22Rv1 (cell line): ENCODE measurements around the gene PREX1.

Source experiments
- H3K27ac ChIP-seq: fragments of 450-650 bp; 2 replicates; pipeline ENCODE4 v1.5.1; 2017
- CTCF ChIP-seq: fragments of 450-650 bp; IDR thresholded peaks from 2 replicates; pipeline ENCODE4 v1.5.1; 2017; ENCODE audit warnings: mild to moderate bottlenecking
- ZFX ChIP-seq: fragments of 450-650 bp; IDR thresholded peaks from 2 replicates; pipeline ENCODE4 v1.6.1; 2017; ENCODE audit warnings: antibody characterized with exemption, borderline replicate concordance

The PREX1 gene

GRCh38 chr20:48851579-48851978 is 23.8 kb upstream of the PREX1 start:
- H3K27ac ChIP-seq: no peak overlapping the region
- no peak for TF ChIP-seq CTCF
- TF ChIP-seq ZFX: no peak

GRCh38 chr20:48850977-48851299 is 23.1 kb upstream of the PREX1 start:
- H3K27ac ChIP-seq: no peak overlapping the region
- TF ChIP-seq CTCF (no peak), ZFX (no peak)

GRCh38 chr20:48850257-48850976 is 22.6 kb upstream of the PREX1 start:
- no peak for TF ChIP-seq CTCF
- no peak for TF ChIP-seq ZFX

GRCh38 chr20:48849779-48850178 is 22.0 kb upstream of the PREX1 start:
- TF ChIP-seq ZFX (no peak), CTCF (no peak)
- no peak overlapping the region for H3K27ac ChIP-seq

More at GRCh38 chr20:48850257-48850976, 22.6 kb upstream of the PREX1 start:
- no peak overlapping the region for H3K27ac ChIP-seq

GRCh38 chr20:48849299-48849698 is 21.5 kb upstream of the PREX1 start:
- H3K27ac ChIP-seq: no peak overlapping the region
- TF ChIP-seq ZFX (no peak), CTCF (no peak)

- TF ChIP-seq CTCF (no peak), ZFX (no peak)
- H3K27ac ChIP-seq: no peak overlapping the region
Measured at GRCh38 chr20:48847498-48848205, 19.9 kb upstream of the PREX1 start.
